Mucosa of descending colon (tissue), 3 donors: ENCODE data around the gene EGFL8. TPM values are rescaled to one million over a fixed set of nuclear protein-coding genes. Genes with fewer than 3 reads are reported as not detected.

Experiments
- ATAC-seq: fragments of 200-7000 bp; cut with Tn5 transposase; one replicate; pipeline ENCODE4 v1.9.1; 2020; ENCODE audit warnings: mild to moderate bottlenecking, moderate library complexity
- DNase-seq, 3 donors: peaks; one replicate each; pipeline ENCODE4 v3.0.0-alpha.2; 2020
- H3K36me3 ChIP-seq: fragments of 200-600 bp; one replicate; pipeline ENCODE4 v1.8.0; 2021; ENCODE audit warnings: low read depth, mild to moderate bottlenecking
- H3K4me1 ChIP-seq: fragments of 200-600 bp; one replicate; pipeline ENCODE4 v1.8.0; 2021; ENCODE audit warnings: low read depth, mild to moderate bottlenecking
- H3K4me3 ChIP-seq: fragments of 200-600 bp; one replicate; pipeline ENCODE4 v1.8.0; 2021; ENCODE audit warnings: mild to moderate bottlenecking
- H3K9me3 ChIP-seq: fragments of 200-600 bp; one replicate; pipeline ENCODE4 v1.8.0; 2021; ENCODE audit warnings: mild to moderate bottlenecking
- CTCF ChIP-seq: fragments of 200-600 bp; IDR thresholded peaks from one replicate; pipeline ENCODE4 v1.8.0; 2022; ENCODE audit warnings: antibody characterized with exemption, mild to moderate bottlenecking
- intact Hi-C, 2 donors: fragments of 100-400 bp; cut with DNase I in 1 of 2; cut with micrococcal nuclease in 1 of 2; formaldehyde crosslinking; loops; one replicate each; pipeline versions ENCODE4 v1.11.0 to v1.11.1; 2022; cut with DNase I, micrococcal nuclease
- microRNA-seq: library from miRNA; unstranded; fragments of <30 nt; microRNA quantifications from one replicate; pipeline ENCODE4, GENCODE V29; 2019
- total RNA-seq, 3 donors: library from RNA; stranded (reverse); fragmentation: NEBNext Ultra II Directional in 2 of 3; extraction: Animal tissue kit (Norgen Biotek cat#: 25700) in 2 of 3; gene quantifications; one replicate each; pipeline versions ENCODE4 v1.2.1 to v1.2.4, GENCODE V29; 2021 to 2023
- donor health status: DM: no; HTN: no; CAD: no; lungs with moderate emphysema.
- donor health status: DM: no; HTN: no; CAD: no.
- donor health status: DM: no; HTN: yes; CAD: no.

The EGFL8 gene
- total RNA-seq, 3 donors from 2014 or later: 16.9 to 32.1 (median 21.5) TPM

DNA sequence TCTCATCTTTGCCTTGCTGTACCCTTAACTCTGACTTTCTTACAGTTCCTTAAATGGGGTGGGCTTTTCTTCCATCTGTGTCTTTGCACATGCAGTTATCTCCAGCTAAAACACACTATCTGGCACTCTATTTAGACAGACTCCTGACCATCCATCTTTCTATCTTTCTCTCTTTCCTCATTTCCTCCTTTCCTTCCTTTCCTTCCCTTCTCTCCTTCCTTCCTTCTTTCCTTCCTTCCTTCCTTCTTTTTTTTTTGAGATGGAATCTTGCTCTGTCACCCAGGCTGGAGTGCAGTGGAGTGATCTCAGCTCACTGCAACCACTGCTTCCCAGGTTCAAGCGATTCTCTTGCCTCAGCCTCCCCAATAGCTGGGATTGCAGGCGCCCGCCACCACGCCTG, 51.2 kb downstream of the EGFL8 start:
- H3K4me3 ChIP-seq: no peak overlapping the region
- no peaks in the 10 kb centered on the region for H3K36me3 ChIP-seq
- H3K9me3 ChIP-seq: no peaks in the 10 kb centered on the region
- intact Hi-C loops: no loop called here
- TF ChIP-seq CTCF: no peak
- no peak for DNase-seq
- no peaks in the 10 kb centered on the region for H3K4me1 ChIP-seq
- no peak for ATAC-seq

DNA sequence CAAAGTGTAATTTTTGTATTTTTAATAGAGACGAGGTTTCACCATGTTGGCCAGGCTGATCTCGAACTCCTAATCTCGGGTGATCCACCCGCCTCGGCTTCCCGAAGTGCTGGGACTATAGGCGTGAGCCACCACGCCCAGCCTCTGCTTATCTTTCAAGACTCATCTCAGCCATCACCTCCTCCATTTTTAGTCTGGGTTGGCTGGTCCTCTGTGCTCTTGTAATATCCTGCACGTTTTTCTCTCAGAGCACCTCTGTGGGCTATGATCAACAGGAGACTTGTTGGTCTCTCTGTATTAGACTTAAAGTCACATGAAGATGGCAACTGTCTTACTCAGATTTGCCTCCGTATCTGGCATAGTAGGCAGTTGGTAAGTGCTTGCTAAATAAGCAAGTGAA, 51.9 kb downstream of the EGFL8 start:
- Histone ChIP-seq H3K4me1 (no peaks in the 10 kb centered on the region), H3K36me3 (no peaks in the 10 kb centered on the region), H3K4me3 (no peak overlapping the region), H3K9me3 (no peaks in the 10 kb centered on the region)
- no peak for TF ChIP-seq CTCF
- intact Hi-C loops: no loop called here
- DNase-seq (no peak), ATAC-seq (no peak)

- Histone ChIP-seq H3K4me1 (no peaks in the 10 kb centered on the region), H3K4me3 (no peak overlapping the region), H3K36me3 (no peaks in the 10 kb centered on the region), H3K9me3 (no peaks in the 10 kb centered on the region)
- intact Hi-C loops: no loop called here
- DNase-seq (no peak), ATAC-seq (no peak)
- TF ChIP-seq CTCF: no peak
Observed at GRCh38 chr6:32216998-32217397, 52.6 kb downstream of the EGFL8 start.

Small RNA genes lying within 50 kb of the gene (microRNA-seq; reads per million reads assigned to microRNA genes)
- gene MIR6721 (1.4 reads per million), gene MIR6833 (not detected)

Other genes with a start within 250 kb of the EGFL8 start
- 10 to 100 TPM in 2 of 3 donors, 1 to 10 TPM in 1; 5.5 to 33.7 (median 17.9) TPM for gene C2, start 236.9 kb upstream of the EGFL8 start, total RNA-seq
- 100 to 1,000 TPM in 1 of 3 donors, 10 to 100 TPM in 2; 34.5 to 178 (median 40.4) TPM for gene CFB, start 218.5 kb upstream of the EGFL8 start, total RNA-seq
- 10 to 100 TPM; 44.9 to 52.4 (median 51.8) TPM for gene NELFE, start 205.6 kb upstream of the EGFL8 start, total RNA-seq
- gene SKIC2, start 205.4 kb upstream of the EGFL8 start, total RNA-seq: 10 to 100 TPM; 58.6 to 87.2 (median 81.2) TPM
- 10 to 100 TPM; 12.4 to 18.1 (median 15.8) TPM for gene DXO, start 192.5 kb upstream of the EGFL8 start, total RNA-seq
- 100 to 1,000 TPM in 1 of 3 donors, 10 to 100 TPM in 2; 10.2 to 203 (median 56.0) TPM for gene C4A, start 182.5 kb upstream of the EGFL8 start, total RNA-seq
- gene C4B, start 149.8 kb upstream of the EGFL8 start, total RNA-seq: 100 to 1,000 TPM in 1 of 3 donors, 10 to 100 TPM in 1, 1 to 10 TPM in 1; 9.2 to 175 (median 51.0) TPM
- gene CYP21A2, start 126.2 kb upstream of the EGFL8 start, total RNA-seq: 1 to 10 TPM in 1 of 3 donors, under 1 TPM in 2; 0.93 to 2.1 (median 0.94) TPM
- 10 to 100 TPM; 20.1 to 87.0 (median 36.9) TPM for gene TNXB, start 55.3 kb upstream of the EGFL8 start, total RNA-seq
- gene ATF6B, start 36.3 kb upstream of the EGFL8 start, total RNA-seq: 100 to 1,000 TPM in 1 of 3 donors, 10 to 100 TPM in 2; 79.9 to 121 (median 97.4) TPM
- 1 to 10 TPM; 5.0 to 6.8 (median 5.3) TPM for gene FKBPL, start 34.3 kb upstream of the EGFL8 start, total RNA-seq
- gene PRRT1, start 12.7 kb upstream of the EGFL8 start, total RNA-seq: 1 to 10 TPM in 2 of 3 donors, under 1 TPM in 1; 0.96 to 6.6 (median 2.0) TPM
- 10 to 100 TPM; 16.8 to 37.2 (median 34.4) TPM for gene PPT2, start 10.5 kb upstream of the EGFL8 start, total RNA-seq
- 10 to 100 TPM; 49.0 to 60.1 (median 56.2) TPM for gene AGPAT1, start 11.5 kb downstream of the EGFL8 start, total RNA-seq
- gene RNF5, start 13.8 kb downstream of the EGFL8 start, total RNA-seq: 100 to 1,000 TPM in 1 of 3 donors, 10 to 100 TPM in 2; 79.0 to 114 (median 85.0) TPM
- 1 to 10 TPM; 5.3 to 8.1 (median 6.3) TPM for gene AGER, start 19.7 kb downstream of the EGFL8 start, total RNA-seq
- gene PBX2, start 25.6 kb downstream of the EGFL8 start, total RNA-seq: 10 to 100 TPM; 49.4 to 97.7 (median 53.9) TPM
- gene GPSM3, start 28.0 kb downstream of the EGFL8 start, total RNA-seq: 10 to 100 TPM in 1 of 3 donors, 1 to 10 TPM in 2; 6.6 to 14.7 (median 9.9) TPM
- 10 to 100 TPM in 1 of 3 donors, 1 to 10 TPM in 2; 1.5 to 10.5 (median 4.0) TPM for gene NOTCH4, start 59.5 kb downstream of the EGFL8 start, total RNA-seq
- not detected for gene TSBP1, start 207.3 kb downstream of the EGFL8 start, total RNA-seq
- gene BTNL2, start 242.6 kb downstream of the EGFL8 start, total RNA-seq: not detected